Mucosa of stomach (tissue), 1 donor: ENCODE results near the gene ZNF429.
"Not testable (repeated sequence)": the region's sequence is repeated elsewhere in the genome, so short reads cannot be mapped to it uniquely, and the experiment has no call there.

ENCODE experiments used
- H3K27me3 ChIP-seq: one replicate; pipeline ENCODE4 v1.7.0; 2013; ENCODE audit warnings: mild to moderate bottlenecking, low read length; ENCODE audit not compliant: control insufficient read depth, insufficient read depth
- H3K36me3 ChIP-seq: one replicate; pipeline ENCODE4 v1.7.0; 2013; ENCODE audit warnings: low read length; ENCODE audit not compliant: control insufficient read depth, insufficient read depth
- H3K4me1 ChIP-seq: one replicate; pipeline ENCODE4 v1.7.0; 2013; ENCODE audit warnings: mild to moderate bottlenecking, low read length; ENCODE audit not compliant: control insufficient read depth, insufficient read depth
- H3K4me3 ChIP-seq: one replicate; pipeline ENCODE4 v1.7.0; 2013; ENCODE audit warnings: low read length
- H3K9ac ChIP-seq: one replicate; pipeline ENCODE4 v1.7.0; 2013; ENCODE audit warnings: mild to moderate bottlenecking, low read length, moderate library complexity
- H3K9me3 ChIP-seq: one replicate; pipeline ENCODE4 v1.7.0; 2013; ENCODE audit warnings: mild to moderate bottlenecking, low read length, moderate library complexity; ENCODE audit not compliant: control insufficient read depth
- donor health status: Pancreatic carcinoma.

The ZNF429 gene

DNA sequence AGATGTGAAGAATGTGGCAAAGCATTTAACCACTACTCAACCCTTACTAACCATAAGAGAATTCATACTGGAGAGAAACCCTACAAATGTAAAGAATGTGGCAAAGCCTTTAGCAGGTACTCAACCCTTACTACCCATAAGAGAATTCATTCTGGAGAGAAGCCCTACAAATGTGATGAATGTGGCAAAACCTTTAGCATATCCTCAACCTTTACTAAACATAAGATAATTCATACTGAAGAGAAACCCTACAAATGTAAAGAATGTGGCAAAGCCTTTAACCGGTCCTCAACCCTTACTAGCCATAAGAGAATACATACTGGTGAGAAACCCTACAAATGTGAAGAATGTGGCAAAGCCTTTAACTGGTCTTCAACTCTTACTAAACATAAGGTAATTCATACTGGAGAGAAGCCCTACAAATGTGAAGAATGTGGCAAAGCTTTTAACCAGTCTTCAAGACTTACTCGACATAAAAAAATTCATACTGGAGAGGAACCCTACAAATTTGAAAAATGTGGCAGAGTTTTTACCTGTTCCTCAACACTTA lies 31.4 kb downstream of the ZNF429 start:
- not testable (repeated sequence) for H3K9ac ChIP-seq, H3K4me3 ChIP-seq, H3K36me3 ChIP-seq, H3K27me3 ChIP-seq, H3K4me1 ChIP-seq
- peaks cover 13% of the 10 kb centered on the region for H3K9me3 ChIP-seq

DNA sequence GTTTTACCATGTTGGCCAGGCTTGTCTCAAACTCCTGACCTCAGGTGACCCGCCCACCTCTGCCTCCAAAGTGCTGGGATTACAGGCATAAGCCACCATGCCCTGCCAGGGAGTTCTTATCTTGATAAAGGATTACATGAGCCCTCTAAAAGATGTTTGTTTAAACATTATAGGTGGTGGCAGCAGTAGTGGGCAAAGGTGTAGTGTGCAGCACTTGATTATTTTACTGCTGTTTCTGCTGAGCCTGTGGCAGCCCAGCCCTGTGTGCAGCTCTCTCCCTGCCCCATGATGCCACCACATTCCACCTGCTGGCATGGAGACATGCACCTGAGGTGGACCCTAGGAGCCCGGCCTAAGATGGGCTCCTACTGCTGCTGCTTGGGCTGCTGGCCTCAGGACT lies 54.0 kb downstream of the ZNF429 start:
- Histone ChIP-seq H3K4me1 (no peaks in the 10 kb centered on the region), H3K27me3 (no peaks in the 10 kb centered on the region), H3K36me3 (no peaks in the 10 kb centered on the region), H3K4me3 (no peak overlapping the region), H3K9ac (no peak overlapping the region), H3K9me3 (peaks cover 11% of the 10 kb centered on the region)

DNA sequence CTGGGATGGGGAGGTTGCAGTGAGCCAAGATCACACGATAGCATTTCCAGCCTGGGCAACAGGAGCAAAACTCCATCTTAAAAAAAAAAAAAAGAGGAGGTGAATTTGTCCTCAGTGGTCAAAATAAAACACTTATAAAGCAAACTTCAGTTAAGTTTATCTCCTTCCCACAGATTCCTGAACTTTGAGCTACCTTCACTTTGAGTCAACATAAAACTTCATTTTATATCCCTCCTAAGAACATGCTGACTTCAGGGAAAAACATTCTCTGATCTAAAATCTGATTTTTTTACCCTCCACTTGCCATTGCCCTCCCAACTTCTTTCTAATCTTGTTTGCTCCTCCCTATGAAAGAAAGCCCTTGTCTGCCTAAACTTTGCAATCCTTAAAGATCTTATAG lies 59.0 kb downstream of the ZNF429 start:
- Histone ChIP-seq H3K4me1 (no peaks in the 10 kb centered on the region), H3K9me3 (no peaks in the 10 kb centered on the region), H3K9ac (no peak overlapping the region), H3K27me3 (no peaks in the 10 kb centered on the region), H3K4me3 (no peak overlapping the region), H3K36me3 (no peaks in the 10 kb centered on the region)

DNA sequence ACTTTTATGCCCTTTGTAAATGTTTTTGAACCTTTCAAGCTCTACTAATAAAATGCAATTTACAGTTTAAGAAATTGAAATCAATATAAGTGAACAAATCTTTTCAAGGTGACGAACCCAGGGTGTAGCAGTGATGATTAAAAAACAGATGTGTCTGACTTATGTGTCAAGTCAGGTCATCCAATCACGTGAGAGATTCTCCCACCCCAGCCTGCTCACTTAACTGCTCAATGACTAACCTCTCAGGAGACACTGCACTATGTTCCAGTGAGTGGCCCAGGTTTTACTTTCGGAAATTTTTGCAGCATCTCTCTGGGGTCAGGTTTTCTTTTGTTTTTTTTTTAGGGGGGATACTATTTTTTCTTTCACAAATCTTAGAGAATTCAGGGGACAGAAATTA lies 60.7 kb downstream of the ZNF429 start:
- H3K9me3 ChIP-seq: no peaks in the 10 kb centered on the region
- no peak overlapping the region for H3K4me3 ChIP-seq
- no peaks in the 10 kb centered on the region for H3K4me1 ChIP-seq
- H3K9ac ChIP-seq: no peak overlapping the region
- H3K36me3 ChIP-seq: no peaks in the 10 kb centered on the region
- H3K27me3 ChIP-seq: no peaks in the 10 kb centered on the region

DNA sequence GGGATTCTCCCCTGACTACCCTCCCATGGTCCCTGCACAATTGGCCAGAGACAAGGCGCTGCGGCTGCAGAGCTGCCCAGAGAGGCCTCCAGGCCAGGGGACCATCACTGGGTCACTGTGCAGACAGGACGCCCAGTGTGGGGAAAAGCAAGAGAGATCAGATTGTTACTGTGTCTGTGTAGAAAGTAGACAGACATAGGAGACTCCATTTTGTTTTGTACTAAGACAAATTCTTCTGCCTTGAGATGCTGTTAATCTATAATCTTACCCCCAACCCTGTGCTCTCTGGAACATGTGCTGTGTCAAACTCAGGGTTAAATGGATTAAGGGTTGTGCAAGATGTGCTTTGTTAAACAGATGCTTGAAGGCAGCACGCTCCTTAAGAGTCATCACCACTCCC lies 62.4 kb downstream of the ZNF429 start:
- not testable (repeated sequence) for H3K4me3 ChIP-seq, H3K9me3 ChIP-seq

DNA sequence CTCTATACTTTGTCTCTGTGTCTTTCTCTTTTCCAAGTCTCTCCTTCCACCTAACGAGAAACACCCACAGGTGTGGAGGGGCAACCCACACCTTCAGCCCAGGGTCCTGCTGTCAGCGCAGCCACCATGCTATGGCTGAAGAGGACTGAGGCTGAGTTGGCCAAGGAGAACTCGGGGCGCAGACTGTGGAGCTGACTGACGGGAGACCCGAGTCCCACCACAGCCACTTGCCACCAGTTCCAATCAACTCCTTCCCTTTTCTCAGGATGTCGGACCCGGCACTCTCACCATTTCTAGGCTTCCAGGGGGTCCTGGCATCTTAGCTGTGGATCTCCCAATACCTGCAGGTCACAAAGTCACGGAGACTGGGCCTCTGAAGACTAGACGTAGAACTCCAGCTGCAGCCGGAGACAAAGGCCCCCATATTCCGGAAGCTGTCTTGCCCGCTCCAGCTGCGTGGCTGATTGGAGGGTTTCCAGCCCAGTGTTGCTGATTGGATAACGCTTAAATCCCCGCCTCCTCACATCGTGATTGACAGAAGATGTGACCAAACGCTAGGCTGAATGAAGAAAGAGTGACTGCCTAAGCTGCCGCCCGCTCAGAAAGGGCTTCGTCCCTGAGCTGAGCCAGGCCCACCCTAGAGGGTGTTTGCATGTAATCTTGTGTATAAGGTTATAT lies 63.6 kb downstream of the ZNF429 start:
- Histone ChIP-seq H3K9ac (peak overlapping the region; percentile 77), H3K4me1 (no peaks in the 10 kb centered on the region), H3K27me3 (no peaks in the 10 kb centered on the region), H3K9me3 (no peaks in the 10 kb centered on the region), H3K36me3 (no peaks in the 10 kb centered on the region), H3K4me3 (peak overlapping the region; percentile 58)

More for the DNA sequence above, 62.4 kb downstream of the ZNF429 start:
- not testable (repeated sequence) for H3K27me3 ChIP-seq, H3K9ac ChIP-seq, H3K4me1 ChIP-seq, H3K36me3 ChIP-seq

DNA sequence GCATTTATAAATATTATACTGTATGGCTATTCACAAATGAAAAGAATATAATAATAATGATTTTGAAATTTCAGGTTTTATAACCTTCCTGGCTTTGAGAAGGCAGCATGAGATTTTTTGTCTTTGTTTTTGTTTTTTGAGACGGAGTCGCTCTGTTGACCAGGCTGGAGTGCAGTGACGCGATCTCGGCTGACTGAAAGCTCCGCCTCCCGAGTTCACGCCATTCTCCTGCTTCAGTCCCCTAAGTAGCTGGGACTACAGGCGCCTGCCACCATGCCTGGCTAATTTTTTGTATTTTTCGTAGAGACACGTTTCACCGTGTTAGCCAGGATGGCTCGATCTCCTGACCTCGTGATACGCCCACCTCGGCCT lies 64.1 kb downstream of the ZNF429 start:
- H3K9ac ChIP-seq: peak overlapping the region; percentile 77

DNA sequence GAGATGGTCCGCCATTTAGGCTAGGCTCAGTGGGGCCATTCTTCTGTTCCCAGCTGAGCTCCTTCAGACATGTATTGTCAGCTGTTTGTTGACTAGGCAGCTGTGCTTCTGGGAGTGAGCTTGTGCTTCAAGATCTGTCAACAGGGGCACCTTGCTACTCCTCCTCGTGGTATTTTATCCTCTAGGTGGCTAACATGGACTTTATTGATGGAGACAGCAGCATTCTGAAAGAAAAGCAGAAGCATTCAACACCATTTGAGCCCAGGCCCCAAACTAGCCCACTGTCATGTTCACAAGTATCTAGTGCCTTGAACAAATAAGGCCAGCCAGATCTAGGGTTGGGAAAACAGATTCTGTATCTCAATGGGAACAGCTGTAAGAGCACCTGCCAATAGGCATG lies 65.9 kb downstream of the ZNF429 start:
- H3K4me1 ChIP-seq: no peaks in the 10 kb centered on the region
- no peaks in the 10 kb centered on the region for H3K27me3 ChIP-seq
- no peak overlapping the region for H3K9ac ChIP-seq
- no peaks in the 10 kb centered on the region for H3K36me3 ChIP-seq
- no peak overlapping the region for H3K4me3 ChIP-seq
- no peaks in the 10 kb centered on the region for H3K9me3 ChIP-seq

More for the DNA sequence above, 64.1 kb downstream of the ZNF429 start:
- Histone ChIP-seq H3K27me3 (no peaks in the 10 kb centered on the region), H3K9me3 (no peaks in the 10 kb centered on the region), H3K4me1 (no peaks in the 10 kb centered on the region), H3K4me3 (no peak overlapping the region), H3K36me3 (no peaks in the 10 kb centered on the region)

DNA sequence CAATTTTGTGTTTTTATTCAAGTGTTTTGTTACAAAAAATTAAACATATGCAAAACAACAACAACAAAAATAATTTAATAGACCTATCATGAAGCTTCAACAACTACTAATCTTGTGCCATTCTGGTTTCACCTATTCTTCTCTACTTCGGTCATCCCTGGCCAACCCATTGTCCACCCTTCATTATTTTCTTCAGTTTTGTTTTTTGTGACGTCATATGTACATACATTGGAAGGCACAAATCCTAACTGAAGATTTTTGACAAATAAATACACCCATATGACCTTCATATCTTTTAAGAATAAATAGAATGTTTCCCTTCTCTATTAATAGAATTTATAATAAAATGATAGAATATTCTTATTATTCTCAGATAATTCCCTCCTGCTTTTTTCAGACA lies 69.2 kb downstream of the ZNF429 start:
- Histone ChIP-seq H3K36me3 (no peaks in the 10 kb centered on the region), H3K4me3 (no peak overlapping the region), H3K9me3 (no peaks in the 10 kb centered on the region), H3K9ac (no peak overlapping the region), H3K27me3 (no peaks in the 10 kb centered on the region), H3K4me1 (no peaks in the 10 kb centered on the region)

DNA sequence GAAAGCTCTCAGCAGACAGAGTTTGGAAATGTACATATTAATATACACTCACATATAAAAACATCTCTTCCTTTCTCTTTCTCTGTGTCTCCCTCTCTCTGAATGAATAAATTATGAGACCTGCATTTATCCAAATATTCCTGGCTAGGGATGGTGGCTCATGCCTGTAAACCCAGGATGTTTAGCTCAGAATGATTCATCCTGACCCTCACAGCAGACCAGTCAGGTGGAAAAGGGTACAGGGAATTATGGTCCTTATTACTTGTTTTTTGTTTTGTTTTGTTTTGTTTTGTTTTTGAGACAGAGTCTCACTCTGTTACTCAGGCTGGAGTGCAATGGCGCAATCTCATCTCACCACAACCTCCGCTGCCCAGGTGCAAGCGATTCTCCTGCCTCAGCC lies 71.1 kb downstream of the ZNF429 start:
- Histone ChIP-seq H3K9me3 (no peaks in the 10 kb centered on the region), H3K27me3 (no peaks in the 10 kb centered on the region), H3K4me3 (no peak overlapping the region), H3K4me1 (no peaks in the 10 kb centered on the region), H3K9ac (no peak overlapping the region), H3K36me3 (no peaks in the 10 kb centered on the region)

DNA sequence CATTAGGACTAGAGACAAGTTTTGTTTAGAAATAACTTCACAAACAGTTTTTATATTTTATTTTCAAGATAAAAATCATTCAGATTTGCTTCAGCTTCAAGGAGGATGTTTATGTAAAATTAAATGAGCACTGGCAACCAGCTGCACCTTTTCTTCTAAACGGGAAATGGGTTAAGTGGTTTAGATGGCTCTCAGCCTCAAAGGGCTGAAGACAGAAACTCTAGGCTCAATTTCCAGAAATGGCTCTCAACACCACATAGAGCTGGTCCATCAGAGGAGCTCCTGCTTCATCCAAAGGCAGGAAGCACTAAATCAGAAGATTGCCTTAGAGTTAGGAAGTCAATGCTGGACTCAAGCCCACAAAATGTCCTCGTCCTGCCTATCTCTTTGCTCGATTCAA lies 74.7 kb downstream of the ZNF429 start:
- H3K4me3 ChIP-seq: no peak overlapping the region
- no peaks in the 10 kb centered on the region for H3K9me3 ChIP-seq
- no peak overlapping the region for H3K9ac ChIP-seq
- no peaks in the 10 kb centered on the region for H3K36me3 ChIP-seq
- no peaks in the 10 kb centered on the region for H3K27me3 ChIP-seq
- H3K4me1 ChIP-seq: no peaks in the 10 kb centered on the region

DNA sequence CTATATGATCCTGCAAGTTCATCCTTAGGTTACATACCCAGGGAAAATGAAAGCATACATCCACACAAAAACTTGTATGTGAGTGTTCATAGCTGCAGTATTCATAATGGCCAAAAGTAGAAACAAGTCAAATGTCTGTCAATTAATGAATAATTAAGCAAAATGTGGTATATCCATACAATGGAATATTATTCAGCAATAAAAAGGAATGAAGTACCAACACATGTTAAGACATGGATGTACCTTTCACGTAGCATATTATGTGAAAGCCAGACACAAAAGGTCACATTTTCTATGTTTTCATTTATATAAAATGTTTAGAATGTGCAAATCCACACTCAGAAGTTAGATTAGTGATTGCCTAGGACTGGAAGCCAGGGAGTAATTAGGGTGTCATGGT lies 75.4 kb downstream of the ZNF429 start:
- Histone ChIP-seq H3K27me3 (no peaks in the 10 kb centered on the region), H3K36me3 (no peaks in the 10 kb centered on the region), H3K4me1 (no peaks in the 10 kb centered on the region), H3K4me3 (no peak overlapping the region), H3K9ac (no peak overlapping the region), H3K9me3 (no peaks in the 10 kb centered on the region)
